Peyer's patch (tissue), 4 donors: ENCODE results near the gene TNRC6A. TPM values are rescaled to one million over a fixed set of nuclear protein-coding genes. Genes with fewer than 3 reads are reported as not detected.
"Not testable (repeated sequence)": the region's sequence is repeated elsewhere in the genome, so short reads cannot be mapped to it uniquely, and the experiment has no call there.

ENCODE experiments used
- DNase-seq, 3 donors: peaks; one replicate each; pipeline ENCODE4 v3.0.0-alpha.2; 2017 to 2019
- H3K27ac ChIP-seq, 4 donors: fragments of 200-600 bp; sonication (generic); one replicate each; pipeline ENCODE4 v1.5.1; 2016 to 2019
- H3K27me3 ChIP-seq, 2 donors: fragments of 200-600 bp; sonication (generic); one replicate each; pipeline ENCODE4 v1.5.1; 2019
- H3K36me3 ChIP-seq, 3 donors: fragments of 200-600 bp; sonication (generic); one replicate each; pipeline ENCODE4 v1.5.1; 2016 to 2019
- H3K4me1 ChIP-seq, 4 donors: fragments of 200-600 bp; sonication (generic); one replicate each; pipeline ENCODE4 v1.5.1; 2016 to 2019
- H3K4me3 ChIP-seq, 4 donors: fragments of 200-600 bp; sonication (generic); 1 replicate in 3 of 4; 2 replicates in 1 of 4; pipeline ENCODE4 v1.5.1; 2016 to 2019; ENCODE audit warnings: mild to moderate bottlenecking in 1 of 4
- H3K9me3 ChIP-seq, 4 donors: fragments of 200-600 bp; sonication (generic); one replicate each; pipeline ENCODE4 v1.5.1; 2016 to 2019; ENCODE audit warnings: mild to moderate bottlenecking in 1 of 4
- CTCF ChIP-seq, 6 experiments: fragments of 450-650 bp in 4 of 6; fragments of 200-600 bp in 2 of 6; sonication (generic) in 1 of 6; IDR thresholded peaks; one replicate each; pipeline ENCODE4 v1.5.1; 2017 to 2019; ENCODE audit warnings: antibody characterized with exemption in 6 of 6, mild to moderate bottlenecking in 3 of 6, moderate library complexity in 1 of 6
- POLR2A ChIP-seq, 2 donors: fragments of 450-650 bp; IDR thresholded peaks; one replicate each; pipeline ENCODE4 v1.5.1; 2017; ENCODE audit warnings: antibody characterized with exemption in 2 of 2, mild to moderate bottlenecking in 2 of 2, moderate library complexity in 2 of 2
- total RNA-seq, 4 donors: library from RNA; depleted of rRNA; stranded (reverse); fragments of >200 nt; gene quantifications; one replicate each; pipeline ENCODE4 v1.1.0, GENCODE V29; 2016

TNRC6A gene
- total RNA-seq, 4 donors from 2014 or later, result 47.3 to 316 (median 85.5) TPM

GRCh38 chr16:24844101-24845030, 114.9 kb downstream of the TNRC6A start:
- Histone ChIP-seq H3K27ac (peak overlapping the region in 3 of 4 donors; percentile 63 to 89 (median 79)), H3K9me3 (no peaks in the 10 kb centered on the region), H3K4me3 (no peak overlapping the region), H3K4me1 (peaks cover 0 to 22% (median 0%) of the 10 kb centered on the region in 4 donors), H3K36me3 (no peaks in the 10 kb centered on the region), H3K27me3 (no peaks in the 10 kb centered on the region)
- peak in 2 of 3 donors; percentile 71 to 88 for DNase-seq
- peak in 1 of 2 donors; percentile 5 for TF ChIP-seq POLR2A (IDR thresholded peaks at IDR 0.05)
- TF ChIP-seq CTCF (IDR thresholded peaks at IDR 0.05), result peak in 1 of 6 experiments; percentile 3

- H3K4me3 ChIP-seq, H3K27me3 ChIP-seq, H3K9me3 ChIP-seq, DNase-seq, H3K36me3 ChIP-seq: not testable (repeated sequence)
- peak overlapping the region in 3 of 4 donors; percentile 63 to 89 (median 79) for H3K27ac ChIP-seq
- peaks cover 0 to 18% (median 0%) of the 10 kb centered on the region in 4 donors for H3K4me1 ChIP-seq
Measured at GRCh38 chr16:24845031-24845365, 115.5 kb downstream of the TNRC6A start.

- peak within 1 kb of the TSS in 2 of 4 donors; percentile 45 to 48 for H3K4me3 ChIP-seq
- peaks cover 0 to 18% (median 0%) of the 10 kb centered on the region in 4 donors for H3K4me1 ChIP-seq
- H3K36me3 ChIP-seq, result no peaks in the 10 kb centered on the region
- DNase-seq, result peak in 2 of 3 donors; percentile 80 to 81
- TF ChIP-seq POLR2A (IDR thresholded peaks at IDR 0.05) (peak in 1 of 2 donors; percentile 12), CTCF (IDR thresholded peaks at IDR 0.05) (peak in 2 of 6 experiments; percentile 4 to 12)
- peak within 1 kb of the TSS in 3 of 4 donors; percentile 63 to 89 (median 79) for H3K27ac ChIP-seq
- H3K9me3 ChIP-seq, result no peaks in the 10 kb centered on the region
- no peaks in the 10 kb centered on the region for H3K27me3 ChIP-seq
Measured at GRCh38 chr16:24845726-24846547, 116.5 kb downstream of the TNRC6A start, which contains the start of gene SLC5A11. TSS of gene SLC5A11 (plus strand) at chr16:24845963. CDS start at chr16:24858644, 12,681 bp downstream.

- H3K27me3 ChIP-seq, result no peaks in the 10 kb centered on the region
- H3K9me3 ChIP-seq, result no peaks in the 10 kb centered on the region
- peak in 1 of 3 donors; percentile 63 for DNase-seq
- no peaks in the 10 kb centered on the region for H3K36me3 ChIP-seq
- TF ChIP-seq CTCF (IDR thresholded peaks at IDR 0.05) (no peak), POLR2A (IDR thresholded peaks at IDR 0.05) (peak in 1 of 2 donors; percentile 8)
- H3K27ac ChIP-seq, result peak overlapping the region in 3 of 4 donors; percentile 53 to 89 (median 79)
- H3K4me3 ChIP-seq, result peak overlapping the region in 2 of 4 donors; percentile 45 to 48
- H3K4me1 ChIP-seq, result peaks cover 0 to 18% (median 0%) of the 10 kb centered on the region in 4 donors
Measured at GRCh38 chr16:24846548-24847357, 117.3 kb downstream of the TNRC6A start.

GRCh38 chr16:24847358-24847664, 117.9 kb downstream of the TNRC6A start:
- Histone ChIP-seq H3K27ac (peak overlapping the region in 3 of 4 donors; percentile 24 to 79 (median 37)), H3K36me3 (no peaks in the 10 kb centered on the region), H3K4me3 (peak overlapping the region in 2 of 4 donors; percentile 26 to 32), H3K9me3 (no peaks in the 10 kb centered on the region), H3K27me3 (no peaks in the 10 kb centered on the region), H3K4me1 (peaks cover 0 to 18% (median 0%) of the 10 kb centered on the region in 4 donors)
- no peak for DNase-seq
- TF ChIP-seq POLR2A (IDR thresholded peaks at IDR 0.05), result no peak
- TF ChIP-seq CTCF (IDR thresholded peaks at IDR 0.05), result no peak
